Embryonic facial prominence (tissue), 1 donor: ENCODE measurements around the gene ATP1B2.

Experiments
- DNase-seq: peaks from one replicate; pipeline ENCODE4 v3.0.0-alpha.2; 2016; ENCODE audit errors: extremely low spot score

ATP1B2 gene

DNA sequence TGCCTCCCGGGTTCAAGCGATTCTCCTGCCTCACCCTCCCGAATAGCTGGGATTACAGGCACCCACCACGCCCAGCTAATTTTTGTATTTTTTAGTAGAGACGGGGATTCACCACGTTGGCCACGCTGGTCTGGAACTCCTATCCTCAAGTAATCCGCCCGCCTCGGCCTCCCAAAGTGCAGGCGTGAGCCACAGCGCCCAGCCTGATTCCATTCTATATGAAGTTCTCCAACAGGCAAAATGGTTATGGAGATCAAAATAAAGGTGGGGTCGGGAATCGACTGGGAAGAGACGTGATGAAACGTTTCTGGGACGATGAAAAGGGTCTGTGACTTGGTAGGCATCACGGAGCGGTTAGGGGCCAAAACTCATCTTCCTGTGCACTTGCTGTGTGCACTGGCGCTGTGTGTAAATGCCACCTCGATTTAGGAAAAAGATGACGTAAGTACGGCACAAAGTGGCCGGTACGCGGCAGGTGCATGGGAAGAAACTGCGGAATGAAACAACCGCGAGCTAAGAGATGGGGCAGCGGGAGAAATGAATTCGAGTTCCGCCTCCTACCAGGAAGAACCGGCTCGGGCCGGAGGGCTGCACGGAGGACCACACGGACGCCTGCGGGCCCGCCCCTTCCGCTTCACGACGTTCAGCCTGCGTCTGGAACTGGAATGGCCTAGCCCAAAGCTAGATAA, 35.0 kb downstream of the ATP1B2 start:
- DNase-seq: peak; percentile 92

DNA sequence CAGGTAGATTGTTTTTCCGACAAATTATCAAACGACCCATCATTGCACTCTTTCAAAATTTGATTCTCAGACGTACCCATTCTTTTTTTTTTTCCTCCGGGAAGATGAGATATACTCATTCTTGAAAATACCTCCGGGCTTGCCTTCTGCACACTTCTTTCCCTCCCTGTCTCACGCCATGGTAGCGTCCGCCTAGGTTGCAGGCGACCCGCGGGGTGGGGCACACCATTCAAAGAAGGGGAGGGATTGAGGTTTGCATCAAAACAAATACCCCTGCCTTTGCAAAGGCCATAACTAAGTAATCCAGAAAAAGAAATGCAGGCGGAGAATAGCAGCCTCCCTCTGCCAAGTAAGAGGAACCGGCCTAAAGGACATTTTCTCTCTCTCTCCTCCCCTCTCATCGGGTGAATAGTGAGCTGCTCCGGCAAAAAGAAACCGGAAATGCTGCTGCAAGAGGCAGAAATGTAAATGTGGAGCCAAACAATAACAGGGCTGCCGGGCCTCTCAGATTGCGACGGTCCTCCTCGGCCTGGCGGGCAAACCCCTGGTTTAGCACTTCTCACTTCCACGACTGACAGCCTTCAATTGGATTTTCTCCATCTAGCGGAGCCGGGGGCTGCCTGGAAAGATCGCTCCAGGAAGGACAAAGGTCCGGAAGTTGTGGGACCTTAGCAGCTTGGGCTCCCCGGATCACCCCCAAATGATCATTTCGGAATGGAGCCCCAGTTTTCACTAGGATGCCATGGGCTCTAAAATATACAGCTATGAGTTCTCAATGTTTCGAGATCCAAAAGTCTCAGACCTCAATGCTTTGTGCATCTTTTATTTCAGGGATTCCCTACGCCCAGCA, 35.7 kb downstream of the ATP1B2 start:
- DNase-seq: peak; percentile 44

DNA sequence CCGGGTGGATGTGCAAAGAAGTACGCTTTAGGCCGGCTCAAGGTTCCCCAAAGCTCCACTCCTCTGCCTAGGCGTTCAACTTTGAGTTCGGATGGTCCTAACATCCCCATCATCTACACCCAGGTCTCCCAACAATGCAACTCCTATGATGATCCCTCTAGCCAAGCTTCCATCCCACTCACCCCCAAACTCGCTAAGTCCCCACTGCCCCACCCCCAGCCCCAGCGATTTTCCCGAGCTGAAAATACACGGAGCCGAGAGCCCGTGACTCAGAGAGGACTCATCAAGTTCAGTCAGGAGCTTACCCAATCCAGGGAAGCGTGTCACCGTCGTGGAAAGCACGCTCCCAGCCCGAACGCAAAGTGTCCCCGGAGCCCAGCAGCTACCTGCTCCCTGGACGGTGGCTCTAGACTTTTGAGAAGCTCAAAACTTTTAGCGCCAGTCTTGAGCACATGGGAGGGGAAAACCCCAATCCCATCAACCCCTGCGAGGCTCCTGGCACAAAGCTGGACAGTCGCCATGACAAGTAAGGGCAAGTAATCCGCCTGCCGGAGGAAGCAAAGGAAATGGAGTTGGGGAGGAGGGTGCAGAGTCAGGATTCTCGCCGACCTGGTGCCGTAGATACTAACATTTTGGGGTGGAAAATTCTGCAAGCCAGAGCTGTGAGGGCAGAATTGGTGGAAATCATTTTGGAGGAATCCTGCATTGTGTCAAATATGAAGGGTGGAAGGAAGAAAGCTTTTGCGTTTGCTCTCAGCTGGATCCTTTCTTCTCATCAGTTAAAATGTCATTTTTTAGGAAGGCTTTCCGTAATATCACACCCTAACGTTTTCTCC, 36.6 kb downstream of the ATP1B2 start, which contains the start of gene TP53:
TP53 (minus strand) TSS at position 419 of the 836 bp plus-strand sequence. CDS start 10,896 bp downstream, outside the sequence.
- DNase-seq: peak; percentile 88

DNA sequence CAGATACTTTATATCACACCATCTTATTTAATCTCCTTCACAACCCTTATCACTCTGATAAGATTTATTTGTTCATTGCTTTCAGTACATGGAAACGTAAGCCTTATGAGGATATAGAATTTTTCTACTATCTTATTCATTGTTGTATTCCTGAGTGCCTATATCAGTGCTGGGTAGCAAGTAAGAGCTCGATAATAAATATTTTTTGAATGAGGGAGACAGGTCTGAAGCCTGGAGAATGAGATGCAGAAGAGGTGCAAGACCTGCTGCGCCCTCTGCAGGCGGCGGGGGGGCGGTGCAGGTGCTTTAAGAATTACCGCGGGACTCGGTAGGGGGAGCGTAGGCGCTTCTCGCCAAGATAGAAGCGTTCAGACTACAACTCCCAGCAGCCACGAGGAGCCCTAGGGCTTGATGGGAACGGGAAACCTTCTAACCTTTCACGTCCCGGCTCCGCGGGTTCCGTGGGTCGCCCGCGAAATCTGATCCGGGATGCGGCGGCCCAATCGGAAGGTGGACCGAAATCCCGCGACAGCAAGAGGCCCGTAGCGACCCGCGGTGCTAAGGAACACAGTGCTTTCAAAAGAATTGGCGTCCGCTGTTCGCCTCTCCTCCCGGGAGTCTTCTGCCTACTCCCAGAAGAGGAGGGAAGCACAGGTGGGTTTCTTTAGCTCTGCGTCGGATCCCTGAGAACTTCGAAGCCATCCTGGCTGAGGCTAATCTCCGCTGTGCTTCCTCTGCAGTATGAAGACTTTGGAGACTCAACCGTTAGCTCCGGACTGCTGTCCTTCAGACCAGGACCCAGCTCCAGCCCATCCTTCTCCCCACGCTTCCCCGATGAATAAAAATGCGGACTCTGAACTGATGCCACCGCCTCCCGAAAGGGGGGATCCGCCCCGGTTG, 37.4 kb downstream of the ATP1B2 start, which contains the start of gene WRAP53:
WRAP53 (plus strand) TSS at position 570 of the 900 bp plus-strand sequence; CDS start at position 742, 172 bp downstream.
- peak; percentile 96 for DNase-seq

DNA sequence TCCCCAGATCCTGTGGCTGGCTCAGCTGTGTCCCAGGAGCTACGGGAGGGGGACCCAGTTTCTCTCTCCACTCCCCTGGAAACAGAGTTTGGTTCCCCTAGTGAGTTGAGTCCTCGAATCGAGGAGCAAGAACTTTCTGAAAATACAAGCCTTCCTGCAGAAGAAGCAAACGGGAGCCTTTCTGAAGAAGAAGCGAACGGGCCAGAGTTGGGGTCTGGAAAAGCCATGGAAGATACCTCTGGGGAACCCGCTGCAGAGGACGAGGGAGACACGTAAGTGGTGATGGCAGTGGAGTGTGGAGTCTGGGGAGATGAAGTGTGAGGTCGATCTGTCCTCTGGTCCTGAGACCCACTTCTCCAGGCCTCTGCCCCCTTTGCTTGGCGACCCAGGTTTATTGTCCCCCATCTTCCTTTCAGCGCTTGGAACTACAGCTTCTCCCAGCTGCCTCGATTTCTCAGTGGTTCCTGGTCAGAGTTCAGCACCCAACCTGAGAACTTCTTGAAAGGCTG, 38.1 kb downstream of the ATP1B2 start:
- DNase-seq: no peak

DNA sequence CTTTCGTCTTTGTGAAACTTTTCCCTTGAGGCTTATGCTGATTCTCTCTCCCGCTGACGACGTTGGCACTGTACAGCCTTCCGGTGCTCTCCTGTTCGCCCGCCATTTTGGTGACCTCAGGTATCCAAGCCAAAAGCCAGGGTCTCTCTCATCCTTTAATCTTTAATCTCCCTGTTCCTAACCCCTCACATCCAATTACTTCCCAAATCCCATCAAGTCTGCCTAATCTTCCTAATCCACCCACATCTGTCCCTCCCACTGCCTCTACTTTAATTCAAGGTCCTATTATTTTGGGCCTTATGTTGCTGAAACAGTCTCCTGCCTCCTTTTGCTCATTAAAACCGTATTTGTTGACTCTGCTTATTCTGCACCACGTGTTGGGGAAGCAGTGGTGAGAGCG, 44.9 kb downstream of the ATP1B2 start:
- no peak for DNase-seq

DNA sequence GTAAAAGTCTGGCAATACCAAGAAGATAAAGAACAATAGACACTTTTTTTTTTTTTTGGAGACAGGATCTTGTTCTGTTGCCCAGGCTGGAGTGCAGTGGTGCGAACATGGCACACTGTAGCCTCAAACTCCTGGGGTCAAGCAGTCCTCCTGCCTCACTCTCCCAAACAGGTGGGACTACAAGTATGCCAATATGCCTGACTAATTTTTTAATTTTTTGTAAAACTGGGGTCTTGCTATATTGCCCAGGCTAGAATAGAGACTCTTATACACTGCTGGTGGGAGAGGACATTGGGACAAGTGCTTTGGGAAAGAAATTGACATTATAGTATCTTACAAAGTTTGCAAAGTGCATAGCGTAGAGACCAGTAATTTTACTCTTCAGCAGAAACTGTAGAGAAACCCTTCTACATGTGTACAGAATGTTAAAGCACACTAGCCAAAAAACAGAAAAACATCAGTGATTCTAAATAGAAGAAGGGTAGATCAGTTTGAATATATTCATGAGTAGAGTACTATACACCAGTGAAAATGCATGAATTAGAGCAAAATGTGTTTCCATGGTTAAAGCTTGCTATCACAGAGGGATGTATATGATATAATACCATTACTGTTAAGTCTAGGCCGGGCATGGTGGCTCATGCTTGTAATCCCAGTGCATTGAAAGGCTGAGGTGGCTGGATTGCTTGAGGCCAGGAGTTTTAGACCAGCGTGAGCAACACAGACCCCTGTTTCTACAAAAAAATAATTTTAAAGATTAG, 47.3 kb downstream of the ATP1B2 start:
- no peak for DNase-seq

DNA sequence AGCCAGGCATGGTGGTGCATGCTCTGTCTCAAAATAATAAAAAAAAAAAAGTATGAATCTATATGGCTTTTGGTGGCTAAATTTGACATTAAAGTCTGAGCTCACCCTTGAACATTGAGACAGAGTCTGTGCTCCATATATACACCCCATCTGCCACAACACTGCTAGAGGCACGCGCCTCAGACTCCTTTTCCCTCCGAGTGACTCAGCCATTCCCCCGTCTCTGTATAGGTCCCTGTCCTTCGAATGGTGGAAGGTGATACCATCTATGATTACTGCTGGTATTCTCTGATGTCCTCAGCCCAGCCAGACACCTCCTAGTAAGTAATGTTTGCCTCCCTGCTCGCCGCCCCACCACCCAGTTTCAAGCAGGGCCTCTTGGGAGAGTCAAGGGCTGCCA, 49.8 kb downstream of the ATP1B2 start:
- DNase-seq: no peak

DNA sequence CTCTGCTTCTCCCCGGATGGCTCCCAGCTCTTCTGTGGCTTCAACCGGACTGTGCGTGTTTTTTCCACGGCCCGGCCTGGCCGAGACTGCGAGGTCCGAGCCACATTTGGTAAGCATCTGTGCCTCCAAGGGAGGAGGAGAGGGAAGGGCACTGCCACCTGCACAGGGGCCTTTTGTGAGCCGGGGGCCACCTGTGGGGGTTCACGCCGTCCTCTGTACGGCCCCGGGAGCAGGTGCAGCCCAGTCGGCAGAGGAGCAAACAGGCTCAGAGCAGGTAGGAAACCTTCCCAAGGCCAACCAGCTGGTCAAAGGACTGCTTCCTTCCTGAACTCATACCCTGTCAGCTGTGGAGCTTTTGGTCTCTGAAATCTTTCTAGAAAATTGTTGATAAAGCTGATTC, 51.0 kb downstream of the ATP1B2 start:
- DNase-seq: no peak

DNA sequence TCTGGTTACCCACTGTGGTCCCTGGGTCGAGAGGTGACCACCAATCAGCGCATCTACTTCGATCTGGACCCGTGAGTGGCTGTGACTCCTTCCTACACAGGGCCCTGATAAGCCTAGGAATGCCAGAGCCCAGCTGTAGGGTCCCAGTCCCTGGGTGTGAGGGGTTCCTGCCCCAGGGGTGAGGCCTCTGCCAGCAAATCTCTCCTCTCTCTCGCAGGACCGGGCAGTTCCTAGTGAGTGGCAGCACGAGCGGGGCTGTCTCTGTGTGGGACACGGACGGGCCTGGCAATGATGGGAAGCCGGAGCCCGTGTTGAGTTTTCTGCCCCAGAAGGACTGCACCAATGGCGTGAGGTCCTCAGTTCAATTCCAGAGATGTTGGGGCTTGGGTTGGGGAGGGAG, 52.0 kb downstream of the ATP1B2 start:
- DNase-seq: no peak

DNA sequence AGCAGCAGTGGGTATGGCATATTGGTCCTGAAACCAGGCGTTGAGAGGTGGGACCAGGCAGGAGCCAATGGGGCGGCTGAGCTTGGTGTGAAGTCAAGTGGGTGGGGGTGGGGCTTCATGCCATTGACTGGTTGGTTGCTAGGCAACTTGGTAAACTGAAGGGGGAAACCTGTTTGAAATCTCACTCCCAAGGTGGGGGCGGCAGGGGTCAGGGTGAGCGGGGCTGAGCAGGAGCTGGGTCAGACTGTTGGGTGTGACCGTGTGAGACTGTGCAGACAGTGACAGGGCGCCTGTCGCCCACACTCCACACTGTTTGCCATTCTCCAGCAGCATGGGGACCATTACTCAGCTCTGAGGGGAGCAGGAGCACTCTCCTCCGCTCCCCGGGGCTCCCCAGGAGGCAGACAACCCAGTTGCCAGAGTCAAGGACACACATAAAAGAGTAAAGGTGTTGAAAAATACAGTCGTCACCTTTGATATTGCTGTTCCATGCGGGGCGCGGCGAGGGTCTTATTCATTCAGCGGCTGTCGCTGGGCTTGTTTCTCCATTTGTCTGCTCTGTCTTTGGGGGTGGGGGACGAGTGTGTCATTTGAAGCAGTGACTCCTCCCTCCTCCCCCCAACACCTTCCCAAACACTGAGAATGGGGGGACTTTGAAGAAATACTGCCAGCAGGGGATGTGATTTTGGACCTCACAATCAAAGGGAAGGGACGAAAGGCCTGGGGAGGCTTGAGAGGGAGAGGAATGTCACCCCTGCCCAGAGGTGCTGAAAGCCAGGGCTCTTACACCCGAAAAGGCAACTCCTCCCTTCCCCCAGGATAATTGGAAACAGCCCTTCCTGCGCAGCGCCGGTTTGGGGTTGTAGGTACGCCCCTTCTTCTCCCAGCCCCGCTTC, 53.1 kb downstream of the ATP1B2 start:
- DNase-seq: peak; percentile 71

DNA sequence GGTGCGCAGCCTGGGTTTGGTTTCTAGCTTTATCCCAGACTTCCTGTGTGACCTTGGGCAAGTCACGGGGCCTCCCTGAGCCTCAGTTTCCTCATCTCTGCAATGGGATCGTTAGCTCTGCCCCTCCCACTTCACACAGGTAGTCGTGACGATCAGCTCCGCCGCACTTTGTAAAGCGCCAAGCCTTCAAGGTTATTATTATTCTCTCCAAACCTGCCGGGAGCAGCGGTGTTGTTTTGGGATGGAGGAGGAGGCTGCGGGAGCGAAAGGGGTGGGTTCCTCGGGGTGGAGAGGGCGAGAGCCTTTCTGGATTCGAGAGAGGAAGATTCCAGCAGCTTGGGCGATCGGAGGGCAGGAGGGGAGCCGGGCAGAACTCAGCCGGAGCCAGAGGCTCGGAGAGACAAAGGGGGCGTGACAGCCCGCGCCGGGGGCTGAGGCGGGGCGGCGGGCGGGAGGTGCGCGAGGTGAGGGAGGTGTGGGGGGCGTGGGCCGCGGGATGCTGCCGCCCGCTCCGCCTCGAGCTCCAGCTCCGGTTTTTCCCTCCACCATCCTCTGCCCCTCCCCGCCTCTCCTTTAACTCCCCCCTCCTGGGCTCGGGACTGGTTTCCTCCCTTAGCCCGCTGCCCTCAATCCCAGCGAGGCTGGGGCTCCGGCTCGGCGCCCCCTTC, 54.0 kb downstream of the ATP1B2 start, which contains the start of gene EFNB3:
EFNB3 (plus strand) TSS at position 602 of the 668 bp plus-strand sequence. CDS start 397 bp downstream, outside the sequence.
- DNase-seq: no peak

DNA sequence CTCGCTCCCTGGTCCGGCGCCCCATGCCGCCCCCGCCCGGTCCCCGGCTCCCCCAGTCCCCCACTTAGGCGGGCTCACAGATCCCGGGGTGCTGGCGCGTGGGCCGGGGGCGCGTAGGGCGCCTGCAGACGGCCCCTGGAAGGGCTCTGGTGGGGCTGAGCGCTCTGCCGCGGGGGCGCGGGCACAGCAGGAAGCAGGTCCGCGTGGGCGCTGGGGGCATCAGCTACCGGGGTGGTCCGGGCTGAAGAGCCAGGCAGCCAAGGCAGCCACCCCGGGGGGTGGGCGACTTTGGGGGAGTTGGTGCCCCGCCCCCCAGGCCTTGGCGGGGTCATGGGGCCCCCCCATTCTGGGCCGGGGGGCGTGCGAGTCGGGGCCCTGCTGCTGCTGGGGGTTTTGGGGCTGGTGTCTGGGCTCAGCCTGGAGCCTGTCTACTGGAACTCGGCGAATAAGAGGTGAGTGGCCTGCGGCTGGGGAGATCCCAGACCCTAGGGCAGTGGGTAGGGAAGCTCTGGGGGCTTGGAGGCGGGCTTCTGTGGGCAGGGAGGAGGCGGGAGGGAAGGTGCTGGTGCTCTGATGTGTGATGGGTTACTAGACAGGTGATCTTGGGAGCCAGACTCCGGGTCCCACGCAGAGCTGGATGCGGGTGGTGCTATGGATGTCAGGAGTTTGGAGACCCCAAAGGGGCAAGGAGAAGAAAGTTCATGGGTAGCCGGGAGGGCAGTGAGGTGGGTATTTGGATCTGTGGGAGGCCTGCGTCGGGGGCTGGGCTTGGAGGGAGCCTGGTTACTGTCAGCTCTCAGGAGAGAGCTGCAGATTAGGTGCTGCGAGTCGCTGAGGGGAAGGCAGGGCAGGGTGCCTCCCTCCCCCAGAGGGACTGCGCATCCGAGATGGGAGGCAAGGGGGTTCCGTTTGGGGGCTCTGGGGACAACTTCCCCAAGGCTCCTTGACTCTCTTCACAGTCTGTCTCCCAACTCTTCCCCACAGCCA, 54.8 kb downstream of the ATP1B2 start:
- DNase-seq: no peak

DNA sequence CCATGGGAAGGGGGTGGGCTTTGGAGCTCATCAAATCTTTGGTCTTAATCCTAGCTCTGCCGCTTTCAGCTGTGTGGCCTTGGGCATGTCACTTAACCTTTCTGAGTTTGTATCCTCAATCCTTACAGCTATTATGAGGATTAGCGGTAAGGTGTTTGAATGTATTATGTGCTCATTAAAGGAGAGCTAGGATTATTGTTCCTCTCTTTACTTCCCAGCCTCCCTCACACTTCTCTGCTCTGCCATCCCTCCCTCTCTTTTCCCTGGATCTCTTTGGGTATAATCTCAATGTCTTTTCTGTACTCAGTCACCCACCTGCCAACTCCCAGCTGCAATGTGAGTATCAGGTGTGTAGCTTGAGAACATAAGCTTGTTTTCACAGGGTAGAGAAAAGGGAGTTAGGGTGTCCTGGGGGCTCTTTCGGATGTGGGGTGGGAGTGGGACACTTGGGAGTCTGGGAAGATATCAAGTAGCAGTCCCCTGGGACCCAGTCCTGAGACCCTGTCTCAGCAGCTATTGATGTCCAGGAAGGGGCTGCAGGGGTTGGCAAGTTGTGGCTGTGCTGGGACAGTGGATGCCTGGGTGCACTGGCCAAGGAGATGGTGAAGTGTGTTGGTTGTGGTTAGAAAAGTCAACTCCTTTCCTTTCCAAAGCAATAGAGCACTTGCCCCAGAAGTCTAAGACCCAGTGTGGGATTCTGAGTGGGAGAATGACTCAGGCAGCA, 56.1 kb downstream of the ATP1B2 start:
- no peak for DNase-seq
